CD8-positive, alpha-beta memory T cell (primary cell): Measurements from ENCODE around the gene CELF4. TPM values are rescaled to one million over a fixed set of nuclear protein-coding genes. Genes with fewer than 3 reads are reported as not detected.

Source experiments
- CTCF ChIA-PET: fragments of 350-600 bp; sonication (Branson Sonifier 250); formaldehyde crosslinking; loops from one replicate; lab custom pipeline; 2021; ENCODE audit warnings: antibody characterized with exemption; lab: Charles Lee
- POLR2A ChIA-PET: fragments of 350-600 bp; sonication (Branson Sonifier 250); formaldehyde crosslinking; loops from one replicate; lab custom pipeline; 2021; ENCODE audit warnings: antibody characterized with exemption; lab: Charles Lee
- DNase-seq, 5 donors: peaks; one replicate each; pipeline versions ENCODE4 v3.0.0 to v3.0.0-alpha.2; 2020 to 2022; ENCODE audit warnings: mixed read lengths in 1 of 5
- H3K27ac ChIP-seq: one replicate; pipeline ENCODE4 v1.7.0; 2013; ENCODE audit warnings: low read depth, mild to moderate bottlenecking, low read length, moderate library complexity
- H3K27me3 ChIP-seq: 2 replicates; pipeline ENCODE4 v1.7.0; 2013; ENCODE audit warnings: low read length, mild to moderate bottlenecking; ENCODE audit not compliant: insufficient read depth, poor library complexity, severe bottlenecking
- H3K36me3 ChIP-seq: 2 replicates; pipeline ENCODE4 v1.7.0; 2013; ENCODE audit warnings: mild to moderate bottlenecking, low read length, moderate library complexity; ENCODE audit not compliant: insufficient read depth
- H3K4me1 ChIP-seq: 2 replicates; pipeline ENCODE4 v1.7.0; 2013; ENCODE audit warnings: mild to moderate bottlenecking, low read length, moderate library complexity; ENCODE audit not compliant: insufficient read depth
- H3K4me3 ChIP-seq: 2 replicates; pipeline ENCODE4 v1.7.0; 2013; ENCODE audit warnings: mild to moderate bottlenecking, low read length
- H3K9me3 ChIP-seq: 2 replicates; pipeline ENCODE4 v1.7.0; 2013; ENCODE audit warnings: mild to moderate bottlenecking, low read length
- H3K27ac Mint-ChIP-seq, 8 donors: one replicate each; pipeline ENCODE4 v1.8.0; 2020 to 2021; ENCODE audit warnings: mixed read lengths in 8 of 8, mild to moderate bottlenecking in 6 of 8, inconsistent platforms in 3 of 8, moderate library complexity in 3 of 8
- H3K27me3 Mint-ChIP-seq, 2 donors: one replicate each; pipeline ENCODE4 v1.8.0; 2020 to 2021; ENCODE audit warnings: mixed read lengths in 2 of 2, mild to moderate bottlenecking in 1 of 2, moderate library complexity in 1 of 2
- H3K36me3 Mint-ChIP-seq, 3 donors: one replicate each; pipeline ENCODE4 v1.8.0; 2020 to 2021; ENCODE audit warnings: mixed read lengths in 3 of 3, inconsistent platforms in 1 of 3, mild to moderate bottlenecking in 1 of 3
- H3K4me1 Mint-ChIP-seq, 3 donors: one replicate each; pipeline ENCODE4 v1.8.0; 2020 to 2021; ENCODE audit warnings: mixed read lengths in 3 of 3, inconsistent platforms in 1 of 3, mild to moderate bottlenecking in 1 of 3
- H3K4me3 Mint-ChIP-seq, 7 donors: one replicate each; pipeline ENCODE4 v1.8.0; 2020 to 2021; ENCODE audit warnings: mixed read lengths in 7 of 7, mild to moderate bottlenecking in 6 of 7, moderate library complexity in 4 of 7, inconsistent platforms in 2 of 7
- H3K9me3 Mint-ChIP-seq, 5 donors: one replicate each; pipeline ENCODE4 v1.8.0; 2020 to 2022; ENCODE audit warnings: mixed read lengths in 5 of 5, mild to moderate bottlenecking in 3 of 5, moderate library complexity in 2 of 5, inconsistent platforms in 1 of 5
- polyA plus RNA-seq: library from polyadenylated mRNA; unstranded; fragments of 300-500 nt; fragmentation: Illumina TruSeq; gene quantifications from one replicate; pipeline ENCODE4 v1.2.3, GENCODE V29; 2021
- total RNA-seq, 2 experiments: library from RNA; stranded (reverse); gene quantifications; one replicate each; pipeline ENCODE4 v1.2.3, GENCODE V29; 2021

Gene CELF4
- total and polyA plus RNA-seq, 3 experiments from 2014 or later = not detected

DNA sequence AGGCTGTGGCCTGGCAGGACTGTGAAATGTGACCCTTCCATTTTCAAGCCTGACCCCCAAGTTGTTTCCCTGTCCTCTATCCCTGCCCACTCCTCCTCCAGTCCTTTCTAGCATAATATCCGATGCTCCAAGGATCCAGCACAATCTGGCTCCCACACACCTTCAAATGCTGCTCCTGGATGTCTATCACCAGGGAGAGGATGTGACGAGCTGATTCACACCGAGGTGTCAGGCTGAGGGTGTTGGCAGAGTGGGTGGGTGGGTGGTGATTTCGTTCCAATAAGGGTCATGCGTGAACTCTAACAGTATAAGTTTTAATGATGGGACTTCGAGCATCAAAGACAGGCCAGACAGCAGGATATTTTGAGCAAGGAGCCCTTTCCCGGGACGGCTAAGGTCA lies 107.8 kb downstream of the CELF4 start:
- H3K27ac ChIP-seq = no peak overlapping the region
- DNase-seq = no peak
- H3K4me3 Mint-ChIP-seq = no peak overlapping the region
- no peak overlapping the region for H3K27ac Mint-ChIP-seq
- no peak overlapping the region for H3K4me3 ChIP-seq
- H3K36me3 Mint-ChIP-seq = no peaks in the 10 kb centered on the region
- H3K4me1 ChIP-seq = no peaks in the 10 kb centered on the region
- no peaks in the 10 kb centered on the region for H3K27me3 ChIP-seq
- ChIA-PET CTCF (no interaction called here), POLR2A (no interaction called here)
- H3K36me3 ChIP-seq = no peaks in the 10 kb centered on the region
- no peaks in the 10 kb centered on the region for H3K9me3 ChIP-seq
- H3K27me3 Mint-ChIP-seq = peaks cover 0 to 6% of the 10 kb centered on the region in 2 donors
- peaks cover 0 to 4% (median 0%) of the 10 kb centered on the region in 5 donors for H3K9me3 Mint-ChIP-seq
- H3K4me1 Mint-ChIP-seq = no peaks in the 10 kb centered on the region

DNA sequence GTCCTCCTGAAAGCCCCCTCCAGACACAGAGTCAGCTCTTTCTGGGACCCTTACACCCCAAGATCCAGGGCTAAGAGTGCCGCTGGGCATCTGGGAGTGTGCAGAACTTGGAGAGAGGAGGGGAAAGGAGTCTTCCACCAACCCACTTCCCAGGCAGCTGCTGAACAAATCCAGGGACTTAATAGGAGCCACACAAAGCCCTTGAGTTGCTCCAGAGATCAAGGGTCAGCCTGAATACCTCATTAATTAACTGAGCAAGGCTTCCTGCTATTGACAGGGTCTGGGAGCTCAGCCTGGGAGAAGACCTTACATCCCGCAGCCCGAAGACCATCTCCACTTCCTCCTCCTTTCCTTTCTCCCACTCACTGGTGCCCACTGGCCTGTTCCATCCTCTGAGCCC lies 108.3 kb downstream of the CELF4 start:
- no peaks in the 10 kb centered on the region for H3K36me3 ChIP-seq
- H3K27me3 Mint-ChIP-seq = peaks cover 0 to 5% of the 10 kb centered on the region in 2 donors
- H3K27ac Mint-ChIP-seq = no peak overlapping the region
- H3K27me3 ChIP-seq = no peaks in the 10 kb centered on the region
- H3K4me3 Mint-ChIP-seq = no peak overlapping the region
- H3K4me1 ChIP-seq = no peaks in the 10 kb centered on the region
- ChIA-PET POLR2A (no interaction called here), CTCF (no interaction called here)
- H3K4me3 ChIP-seq = no peak overlapping the region
- H3K4me1 Mint-ChIP-seq = no peaks in the 10 kb centered on the region
- no peak for DNase-seq
- no peak overlapping the region for H3K27ac ChIP-seq
- H3K36me3 Mint-ChIP-seq = no peaks in the 10 kb centered on the region
- peaks cover 0 to 4% (median 0%) of the 10 kb centered on the region in 5 donors for H3K9me3 Mint-ChIP-seq
- no peaks in the 10 kb centered on the region for H3K9me3 ChIP-seq

DNA sequence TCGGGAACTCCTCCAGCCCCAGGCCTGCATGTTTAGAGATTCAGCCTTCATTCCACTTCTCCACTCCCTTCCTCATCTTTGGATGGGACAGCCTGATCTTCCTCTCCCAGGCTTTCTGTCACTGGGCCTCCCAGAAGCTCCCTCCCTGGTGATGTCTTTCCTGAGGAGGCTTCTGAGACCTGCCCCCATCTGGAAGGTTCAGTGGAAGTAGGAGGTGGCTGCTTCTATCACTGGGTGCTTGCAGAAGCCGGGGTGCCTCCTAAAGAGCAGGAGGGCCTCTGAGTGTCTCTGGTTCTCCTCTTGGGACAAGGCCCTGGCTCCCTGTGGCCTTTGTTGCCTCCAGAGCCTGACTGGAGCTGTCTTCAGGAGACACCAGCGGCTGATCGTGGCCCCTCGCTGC lies 108.7 kb downstream of the CELF4 start:
- no peaks in the 10 kb centered on the region for H3K4me1 Mint-ChIP-seq
- Histone ChIP-seq H3K27me3 (no peaks in the 10 kb centered on the region), H3K4me1 (no peaks in the 10 kb centered on the region), H3K4me3 (no peak overlapping the region), H3K27ac (no peak overlapping the region), H3K9me3 (no peaks in the 10 kb centered on the region), H3K36me3 (no peaks in the 10 kb centered on the region)
- no peak overlapping the region for H3K27ac Mint-ChIP-seq
- ChIA-PET POLR2A (no interaction called here), CTCF (no interaction called here)
- no peaks in the 10 kb centered on the region for H3K36me3 Mint-ChIP-seq
- H3K27me3 Mint-ChIP-seq = peaks cover 0 to 4% of the 10 kb centered on the region in 2 donors
- H3K9me3 Mint-ChIP-seq = peaks cover 0 to 4% (median 0%) of the 10 kb centered on the region in 5 donors
- no peak for DNase-seq
- no peak overlapping the region for H3K4me3 Mint-ChIP-seq

DNA sequence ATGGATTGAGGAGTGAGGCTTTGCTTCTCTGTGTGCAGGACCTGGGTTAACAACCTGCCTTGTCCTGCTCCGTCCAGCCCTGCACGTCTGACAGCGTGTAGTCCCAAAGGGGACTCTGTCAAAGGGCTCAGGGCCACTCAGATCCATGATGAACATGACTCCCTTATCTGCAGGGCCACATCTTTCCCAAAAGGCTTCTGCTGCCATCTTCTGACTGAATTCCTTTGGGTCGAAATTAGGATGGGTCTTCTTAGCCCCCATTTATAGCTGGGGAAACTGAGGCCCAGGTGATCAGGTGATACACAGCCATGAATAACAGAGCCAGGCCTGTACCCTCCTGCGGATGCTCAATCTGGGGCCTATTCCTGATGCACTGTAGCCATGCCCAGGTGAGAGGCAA lies 109.2 kb downstream of the CELF4 start:
- no peaks in the 10 kb centered on the region for H3K36me3 Mint-ChIP-seq

DNA sequence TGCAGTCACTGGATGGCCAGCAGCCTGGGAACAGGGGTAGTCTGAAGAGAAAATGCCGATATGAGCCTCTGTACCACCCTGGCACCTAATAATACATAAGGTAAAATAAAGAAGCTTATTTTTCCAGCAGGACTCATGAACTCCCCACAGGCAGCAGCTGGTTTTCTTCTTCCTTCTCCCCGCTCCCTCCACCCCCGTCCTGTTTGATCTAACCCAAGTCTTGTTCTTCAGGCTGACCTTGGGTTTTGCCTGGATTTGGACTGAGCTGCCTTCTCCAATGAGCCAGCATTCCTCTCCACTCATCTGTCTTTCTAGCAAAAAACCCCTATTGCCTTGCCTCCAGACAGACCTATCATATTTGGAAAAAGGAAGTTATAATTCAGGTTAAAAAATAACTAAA lies 111.8 kb downstream of the CELF4 start:
- Histone ChIP-seq H3K27me3 (no peaks in the 10 kb centered on the region), H3K9me3 (no peaks in the 10 kb centered on the region), H3K27ac (no peak overlapping the region), H3K36me3 (no peaks in the 10 kb centered on the region), H3K4me3 (no peak overlapping the region), H3K4me1 (no peaks in the 10 kb centered on the region)
- H3K4me3 Mint-ChIP-seq = no peak overlapping the region
- ChIA-PET POLR2A (no interaction called here), CTCF (no interaction called here)
- DNase-seq = no peak
- no peak overlapping the region for H3K27ac Mint-ChIP-seq
- H3K36me3 Mint-ChIP-seq = no peaks in the 10 kb centered on the region
- no peaks in the 10 kb centered on the region for H3K4me1 Mint-ChIP-seq
- peaks cover 0 to 2% (median 0%) of the 10 kb centered on the region in 5 donors for H3K9me3 Mint-ChIP-seq
- peaks cover 5 to 13% of the 10 kb centered on the region in 2 donors for H3K27me3 Mint-ChIP-seq

More for the DNA sequence above, 109.2 kb downstream of the CELF4 start:
- Mint-ChIP-seq H3K27ac (no peak overlapping the region), H3K4me3 (no peak overlapping the region), H3K27me3 (peaks cover 0 to 4% of the 10 kb centered on the region in 2 donors), H3K4me1 (no peaks in the 10 kb centered on the region), H3K9me3 (peaks cover 0 to 4% (median 0%) of the 10 kb centered on the region in 5 donors)
- Histone ChIP-seq H3K4me3 (no peak overlapping the region), H3K27me3 (no peaks in the 10 kb centered on the region), H3K9me3 (no peaks in the 10 kb centered on the region), H3K36me3 (no peaks in the 10 kb centered on the region), H3K27ac (no peak overlapping the region), H3K4me1 (no peaks in the 10 kb centered on the region)
- POLR2A ChIA-PET = no interaction called here
- DNase-seq = no peak
- CTCF ChIA-PET = no interaction called here

DNA sequence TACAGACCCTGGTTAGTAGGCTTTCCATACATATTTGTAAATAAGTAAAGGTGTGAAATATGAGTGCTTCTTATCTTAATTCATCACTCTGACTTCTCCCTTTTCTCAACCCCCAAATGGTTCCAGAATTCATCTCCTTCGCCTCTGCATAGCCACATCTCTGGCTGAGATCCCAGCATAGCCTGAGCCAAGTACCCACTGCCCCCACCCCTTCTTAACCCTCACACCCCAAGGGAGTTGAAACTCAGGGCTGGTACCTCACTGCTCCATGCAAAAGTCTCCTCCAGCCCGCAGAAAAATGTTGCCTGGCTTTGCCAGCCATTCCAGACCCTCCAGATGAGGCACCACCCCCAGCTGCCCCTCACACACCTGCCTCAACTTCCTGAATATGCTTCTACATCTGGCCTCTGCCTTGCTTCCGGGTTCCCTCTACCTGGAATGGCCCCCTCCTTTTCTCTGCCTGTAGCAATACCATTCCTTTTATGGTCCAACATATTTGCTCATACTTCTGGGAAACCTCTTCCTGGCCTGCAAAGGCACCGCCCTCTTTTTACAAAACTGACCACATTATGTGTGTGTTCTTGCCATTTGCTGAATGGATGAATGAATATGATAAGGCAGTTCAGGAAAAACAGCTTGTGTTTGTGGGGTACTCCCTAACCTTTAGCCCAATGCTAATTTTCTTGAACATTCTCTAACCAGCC lies 112.8 kb downstream of the CELF4 start:
- H3K4me1 Mint-ChIP-seq = no peaks in the 10 kb centered on the region
- H3K36me3 ChIP-seq = no peaks in the 10 kb centered on the region
- no peaks in the 10 kb centered on the region for H3K4me1 ChIP-seq
- no peaks in the 10 kb centered on the region for H3K9me3 ChIP-seq
- H3K9me3 Mint-ChIP-seq = peaks cover 0 to 2% (median 0%) of the 10 kb centered on the region in 5 donors
- no peaks in the 10 kb centered on the region for H3K27me3 ChIP-seq
- H3K27ac ChIP-seq = no peak overlapping the region
- no peak for DNase-seq
- ChIA-PET CTCF (no interaction called here), POLR2A (no interaction called here)
- H3K36me3 Mint-ChIP-seq = no peaks in the 10 kb centered on the region
- H3K4me3 Mint-ChIP-seq = no peak overlapping the region
- H3K27ac Mint-ChIP-seq = no peak overlapping the region
- peaks cover 6 to 13% of the 10 kb centered on the region in 2 donors for H3K27me3 Mint-ChIP-seq
- no peak overlapping the region for H3K4me3 ChIP-seq

DNA sequence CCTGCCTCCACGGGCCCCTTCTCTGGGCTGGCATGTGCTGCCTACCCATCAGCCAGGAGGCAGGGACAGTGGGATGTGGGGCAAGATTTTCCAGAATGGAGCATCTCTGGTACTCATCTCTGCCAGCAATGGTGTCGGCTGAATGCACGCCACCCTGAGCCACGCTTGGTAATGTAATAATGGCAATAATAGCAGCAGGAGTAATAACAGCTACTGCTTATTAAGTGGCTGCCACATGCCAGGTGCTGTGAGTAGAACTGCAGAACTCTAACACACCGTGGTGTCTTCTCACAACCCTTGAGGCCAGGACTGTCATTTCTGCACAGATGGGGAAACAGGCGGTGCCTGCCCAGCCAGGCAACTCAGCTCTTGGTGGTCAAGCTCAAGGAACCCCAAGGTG lies 113.6 kb downstream of the CELF4 start:
- POLR2A ChIA-PET = no interaction called here
- no peak for DNase-seq
- H3K36me3 Mint-ChIP-seq = no peaks in the 10 kb centered on the region
- no peak overlapping the region for H3K27ac Mint-ChIP-seq
- CTCF ChIA-PET = no interaction called here
- peaks cover 9 to 11% of the 10 kb centered on the region in 2 donors for H3K27me3 Mint-ChIP-seq
- H3K9me3 Mint-ChIP-seq = peaks cover 0 to 2% (median 0%) of the 10 kb centered on the region in 5 donors
- Histone ChIP-seq H3K36me3 (no peaks in the 10 kb centered on the region), H3K9me3 (no peaks in the 10 kb centered on the region), H3K4me1 (no peaks in the 10 kb centered on the region), H3K4me3 (no peak overlapping the region), H3K27ac (no peak overlapping the region), H3K27me3 (no peaks in the 10 kb centered on the region)
- H3K4me3 Mint-ChIP-seq = no peak overlapping the region
- H3K4me1 Mint-ChIP-seq = no peaks in the 10 kb centered on the region

DNA sequence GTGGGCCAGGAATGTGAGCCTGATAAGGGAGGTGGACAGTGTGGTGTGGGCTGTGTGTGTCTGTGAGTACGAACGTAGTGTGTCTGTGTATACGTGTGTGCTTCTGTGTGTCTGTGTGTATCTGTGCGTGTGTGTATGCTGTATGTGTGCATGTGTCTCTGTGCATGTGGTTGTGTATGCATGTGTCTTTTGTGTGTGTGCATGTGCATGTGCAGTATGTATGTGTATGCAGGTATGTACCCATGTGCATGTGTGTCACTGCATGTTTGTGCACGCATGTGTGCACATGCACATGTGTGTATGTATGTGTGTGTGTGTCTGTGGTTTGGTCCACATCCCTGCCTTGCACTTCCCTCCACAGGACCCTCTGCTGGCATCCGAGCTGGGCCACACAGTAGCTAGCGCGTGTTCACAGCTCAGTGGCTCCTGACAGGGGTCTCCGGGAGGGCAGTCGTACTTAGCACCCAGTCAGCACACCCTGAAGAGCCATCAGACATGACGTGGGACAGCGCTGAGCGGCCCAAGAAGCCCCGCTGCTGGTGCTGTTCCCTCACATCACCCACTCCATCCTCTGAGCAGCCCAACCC lies 114.3 kb downstream of the CELF4 start:
- no peaks in the 10 kb centered on the region for H3K4me1 Mint-ChIP-seq
- POLR2A ChIA-PET = no interaction called here
- Histone ChIP-seq H3K27me3 (no peaks in the 10 kb centered on the region), H3K36me3 (no peaks in the 10 kb centered on the region), H3K4me3 (no peak overlapping the region), H3K27ac (no peak overlapping the region), H3K9me3 (no peaks in the 10 kb centered on the region), H3K4me1 (no peaks in the 10 kb centered on the region)
- no peak for DNase-seq
- H3K27ac Mint-ChIP-seq = no peak overlapping the region
- H3K27me3 Mint-ChIP-seq = peaks cover 9 to 11% of the 10 kb centered on the region in 2 donors
- no peak overlapping the region for H3K4me3 Mint-ChIP-seq
- H3K36me3 Mint-ChIP-seq = no peaks in the 10 kb centered on the region
- H3K9me3 Mint-ChIP-seq = peaks cover 0 to 2% (median 0%) of the 10 kb centered on the region in 5 donors
- CTCF ChIA-PET = no interaction called here
